ENCODE data around the gene ZNF682.

GRCh38 chr19:20080656-20081055, 41.4 kb upstream of the ZNF682 start:
- TF ChIP-seq CTCF (IDR thresholded peaks at IDR 0.05) (no peak), POLR2A (IDR thresholded peaks at IDR 0.05) (no peak)

All from breast epithelium (tissue), 3 donors.